KBM-7 (cell line): ENCODE data around the gene INPP4B.
"Not testable (repeated sequence)": the region's sequence is repeated elsewhere in the genome, so short reads cannot be mapped to it uniquely, and the experiment has no call there.

Experiments
- DNase-seq: peaks from one replicate; pipeline ENCODE4 v3.0.0-alpha.2; 2015
- in situ Hi-C: fragments of 300-500 bp; cut with MboI; formaldehyde crosslinking; loops from 2 replicates; pipeline ENCODE4 v1.14.3; 2020; ENCODE audit warnings: low sequenced_read_pairs, low pct_unique_long_range_greater_than_20kb, mixed read lengths

Gene INPP4B

DNA sequence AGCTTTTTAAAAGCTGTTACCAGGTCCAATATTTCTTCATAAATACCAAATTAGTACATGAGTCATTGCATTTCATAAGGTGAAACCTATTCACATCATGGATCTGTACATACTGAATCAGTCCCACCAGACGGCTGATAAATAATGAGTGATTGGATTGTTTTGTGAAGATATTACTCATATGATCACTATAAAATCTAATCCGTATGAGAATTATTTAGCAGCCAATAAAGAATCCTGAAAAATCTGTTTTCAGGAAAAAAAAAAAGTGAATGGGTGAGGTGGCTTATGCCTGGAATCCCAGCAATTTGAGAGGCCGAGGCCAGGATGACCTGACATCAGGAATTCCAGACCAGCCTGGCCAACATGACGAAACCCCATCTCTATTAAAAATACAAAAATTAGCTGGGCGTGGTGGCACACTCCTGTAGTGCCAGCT, 438.1 kb downstream of the INPP4B start:
- DNase-seq = no peak
- in situ Hi-C loops = no loop called here

DNA sequence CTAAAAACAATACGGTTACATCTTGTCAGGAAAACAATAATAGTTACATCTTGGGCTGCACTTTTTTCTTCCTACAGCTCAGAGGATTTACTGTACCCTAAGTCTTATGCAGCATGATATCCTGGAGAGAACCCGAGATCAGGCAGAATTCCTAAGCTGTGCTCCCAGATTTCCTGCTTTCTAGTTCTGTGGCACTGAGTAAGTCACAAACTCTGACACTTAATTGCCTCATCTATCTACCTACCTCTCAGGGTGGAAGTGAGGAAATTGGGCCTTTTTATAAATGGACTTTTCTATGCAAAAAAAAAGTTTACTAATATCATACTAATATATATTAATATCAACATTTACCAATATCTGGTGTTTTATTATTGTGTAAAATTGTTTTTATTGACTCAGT, 438.5 kb downstream of the INPP4B start:
- in situ Hi-C loops = no loop called here
- no peak for DNase-seq

DNA sequence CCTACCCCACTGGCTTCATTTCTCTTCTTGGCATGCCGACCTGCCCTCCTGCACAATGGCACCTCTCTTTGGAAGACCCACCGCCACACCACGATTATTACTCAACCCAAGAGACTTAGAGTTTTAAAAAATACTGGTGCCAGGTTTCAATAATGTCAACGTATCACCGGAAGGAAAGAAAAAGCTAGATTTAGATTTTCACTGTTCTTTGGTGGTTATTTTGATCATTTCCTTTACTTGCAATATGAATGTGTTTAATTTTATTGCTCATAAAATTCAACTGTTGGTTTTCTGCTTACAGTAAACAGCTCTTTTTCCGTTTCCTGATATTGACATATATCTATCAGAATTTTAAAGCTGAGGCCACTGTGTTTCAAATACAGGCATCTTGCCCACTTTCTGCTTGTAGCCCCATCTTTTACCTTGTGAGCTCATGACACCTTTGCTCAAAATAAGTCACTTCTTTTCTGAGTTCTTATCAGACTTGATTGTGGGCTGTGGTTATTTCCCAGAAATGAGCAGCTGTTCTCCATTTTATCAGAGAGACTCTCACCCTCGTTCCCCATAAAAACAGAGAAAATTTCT, 439.1 kb downstream of the INPP4B start:
- in situ Hi-C loops = no loop called here
- DNase-seq = peak; percentile 20

DNA sequence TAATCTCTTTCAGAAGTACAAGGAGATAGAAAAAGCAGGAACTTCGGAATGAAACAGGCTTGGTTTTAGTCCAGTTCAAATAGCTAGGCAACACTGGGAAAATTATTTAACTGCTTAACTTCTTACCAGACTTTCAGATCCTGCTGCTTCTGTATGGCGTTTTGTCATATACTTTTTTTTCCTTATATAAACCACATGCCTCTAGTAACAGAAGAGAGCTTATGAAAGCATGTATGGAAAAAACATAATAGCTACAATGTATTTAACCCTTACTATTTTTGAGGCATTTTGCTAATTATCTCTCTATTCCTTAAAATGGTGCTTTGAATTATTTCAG, 439.6 kb downstream of the INPP4B start:
- in situ Hi-C loops = no loop called here

DNA sequence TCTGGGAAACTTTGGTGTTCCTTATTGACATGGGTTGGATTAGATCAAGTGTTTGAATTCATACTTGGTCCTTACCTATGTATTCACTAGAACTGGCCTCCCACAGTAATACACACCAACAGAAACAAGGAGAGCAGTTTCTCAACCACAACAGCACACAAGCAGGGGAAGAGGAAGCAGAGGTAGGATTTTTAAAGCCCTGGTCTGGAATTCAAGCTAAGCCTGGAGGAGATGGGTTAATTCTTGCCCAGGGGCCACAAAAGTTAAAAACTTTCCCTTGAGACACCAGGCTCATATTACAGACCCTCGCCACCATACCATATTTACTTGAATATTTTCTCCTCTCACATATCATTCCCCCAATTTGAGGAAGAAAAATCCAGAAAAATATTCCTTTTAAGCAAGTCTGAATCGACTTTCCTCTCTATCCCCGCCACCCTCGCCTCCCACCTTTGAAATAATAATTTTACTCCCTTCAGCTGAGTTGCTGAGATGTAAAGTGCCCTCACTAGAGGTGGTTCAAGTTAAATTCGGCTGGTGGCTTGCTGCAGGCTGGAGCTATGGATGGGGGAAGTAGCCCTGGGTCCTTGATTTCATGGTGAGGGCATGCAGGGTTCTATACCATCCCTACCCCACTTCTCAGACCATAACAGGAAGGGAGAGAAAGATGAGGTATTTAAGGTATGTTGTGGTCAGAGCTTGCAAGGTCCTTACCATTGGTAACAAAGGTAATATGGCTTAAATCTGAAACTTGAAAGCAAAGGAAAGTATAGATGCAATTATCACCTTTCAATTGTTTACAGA, 440.2 kb downstream of the INPP4B start:
- DNase-seq = peak; percentile 78
- in situ Hi-C loops = no loop called here

More for the DNA sequence above, 439.6 kb downstream of the INPP4B start:
- DNase-seq = no peak

DNA sequence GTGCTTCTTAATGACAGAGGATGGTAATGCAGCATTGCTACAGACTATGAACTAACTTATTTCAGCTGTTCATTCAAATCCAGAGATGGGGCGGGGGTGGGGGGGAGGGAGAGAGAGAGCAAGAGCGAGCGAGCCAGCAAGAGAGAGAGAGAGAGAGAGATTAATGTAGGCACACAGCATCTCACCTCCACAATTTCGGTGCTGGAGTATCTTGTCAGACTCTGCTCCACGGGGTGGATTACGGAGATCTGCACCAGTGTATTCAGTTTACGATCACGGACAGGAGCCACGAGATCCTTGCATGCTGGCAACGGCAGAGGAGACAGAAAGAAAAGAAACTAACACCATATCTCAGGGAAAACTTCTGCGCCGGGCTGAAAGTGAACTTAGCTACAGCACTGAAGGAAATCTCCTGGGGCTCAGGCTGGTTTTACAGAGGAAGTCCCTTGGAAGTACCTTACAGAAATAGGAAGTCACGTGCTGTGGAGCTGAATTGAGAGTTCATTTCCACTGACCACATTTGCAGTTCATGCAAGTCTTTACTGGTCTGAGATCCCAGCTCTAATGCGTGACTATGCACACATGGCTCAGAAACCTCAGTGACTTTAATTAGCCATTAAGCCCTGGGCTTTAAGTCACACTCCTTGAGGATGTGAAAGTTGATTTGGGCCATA, 440.9 kb downstream of the INPP4B start:
- DNase-seq = peak; percentile 87
- in situ Hi-C loops = no loop called here

DNA sequence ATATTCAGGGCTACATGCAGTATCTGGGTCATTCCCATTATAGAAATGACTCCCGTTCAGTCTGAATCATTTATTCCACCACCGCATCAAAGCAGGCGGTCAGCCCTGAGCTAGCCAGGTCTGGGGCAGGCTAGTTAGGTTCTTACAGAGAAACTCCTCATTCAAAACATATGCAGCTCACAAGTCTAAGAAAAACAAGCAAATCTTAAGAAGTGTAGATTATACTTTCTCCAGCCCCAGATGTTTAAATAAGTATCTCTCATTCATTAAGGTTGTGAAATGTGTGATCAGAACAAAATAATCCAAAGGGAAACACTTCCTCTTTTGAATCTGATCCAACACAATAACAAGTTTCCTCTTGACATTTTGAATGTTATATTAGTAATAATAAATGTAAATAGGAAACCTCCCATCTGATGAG, 441.9 kb downstream of the INPP4B start:
- peak; percentile 50 for DNase-seq
- in situ Hi-C loops = no loop called here

DNA sequence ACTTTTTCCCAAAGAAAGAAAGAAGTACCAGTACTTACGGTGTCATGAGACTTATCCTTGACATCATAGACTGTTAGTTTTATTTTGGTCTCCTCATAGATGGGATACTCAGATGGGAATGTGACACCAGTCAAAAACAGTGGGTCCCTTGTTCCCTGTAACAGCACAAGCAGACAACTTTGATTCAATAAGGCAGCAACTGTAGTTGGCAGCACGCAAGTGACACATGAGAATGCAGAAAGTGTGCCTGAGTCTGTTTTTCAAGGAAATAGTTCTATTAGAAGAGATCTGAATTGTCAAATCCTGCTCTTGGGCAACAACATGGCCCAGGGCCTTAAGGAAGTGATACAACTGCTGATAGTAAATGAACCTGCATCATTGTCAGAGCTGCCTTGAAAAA, 443.2 kb downstream of the INPP4B start:
- no peak for DNase-seq
- in situ Hi-C loops = no loop called here

DNA sequence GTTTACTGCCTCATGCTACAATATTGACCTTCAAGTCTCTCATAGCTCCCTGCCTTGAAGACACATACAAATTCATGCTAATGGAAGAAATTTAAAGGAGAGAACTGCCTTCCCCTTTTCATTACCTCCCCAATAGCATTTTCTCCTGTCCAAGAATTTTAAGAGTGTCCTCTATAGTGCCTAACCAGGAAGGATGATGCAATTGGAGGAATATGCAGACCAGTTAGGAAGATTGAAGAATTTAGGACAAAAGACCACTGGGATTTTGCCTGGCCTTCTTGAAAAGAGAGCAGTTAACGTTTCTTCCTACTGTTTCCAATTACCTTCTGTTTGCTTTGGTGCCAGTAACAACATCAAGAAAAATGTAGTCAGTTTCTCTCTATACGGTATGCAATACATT, 443.9 kb downstream of the INPP4B start:
- no peak for DNase-seq
- in situ Hi-C loops = no loop called here

DNA sequence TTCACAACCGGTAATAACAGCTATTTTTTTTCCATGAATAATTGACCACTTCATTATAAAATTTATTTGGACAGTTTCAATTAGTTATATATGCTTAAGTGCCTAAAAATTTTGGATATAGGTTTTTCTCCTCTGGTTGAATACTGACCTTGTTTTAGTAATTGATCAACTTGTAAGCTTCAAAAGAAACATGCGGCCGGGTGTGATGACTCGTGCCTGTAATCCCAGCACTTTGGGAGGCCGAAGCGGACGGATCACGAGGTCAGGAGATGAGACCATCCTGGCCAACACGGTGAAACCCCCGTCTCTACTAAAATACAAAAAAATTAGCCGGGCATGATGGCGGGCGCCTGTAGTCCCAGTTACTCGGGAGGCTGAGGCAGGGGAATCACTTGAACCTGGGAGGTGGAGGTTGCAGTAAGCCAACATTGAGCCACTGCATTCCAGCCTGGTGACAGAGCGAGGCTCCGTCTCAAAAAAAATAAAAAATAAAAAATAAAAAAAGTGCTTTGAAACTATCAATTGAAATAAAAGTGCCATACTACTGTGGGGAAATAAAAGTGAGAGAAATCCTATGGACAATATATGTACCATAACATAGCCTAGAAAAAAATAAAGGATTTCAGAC, 448.6 kb downstream of the INPP4B start:
- DNase-seq, in situ Hi-C loops: not testable (repeated sequence)

DNA sequence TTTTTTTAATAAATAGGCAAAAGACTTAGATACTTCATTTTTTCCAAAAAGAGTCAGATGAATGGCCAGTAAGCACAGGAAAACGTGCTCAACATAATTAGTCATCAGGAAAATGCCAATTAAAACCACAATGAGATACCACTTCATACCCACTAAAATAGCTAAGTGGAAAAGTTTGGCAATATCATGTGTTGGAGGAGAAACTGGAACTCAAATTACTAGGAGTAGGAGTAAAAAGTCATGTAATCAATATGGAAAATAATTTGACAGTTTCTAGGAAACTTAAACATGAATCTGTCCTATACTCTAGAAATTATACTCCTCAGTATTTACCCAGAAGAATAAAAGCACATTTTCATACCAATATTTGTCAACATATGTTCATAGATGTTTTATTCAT, 449.8 kb downstream of the INPP4B start:
- in situ Hi-C loops = no loop called here
- DNase-seq = no peak

DNA sequence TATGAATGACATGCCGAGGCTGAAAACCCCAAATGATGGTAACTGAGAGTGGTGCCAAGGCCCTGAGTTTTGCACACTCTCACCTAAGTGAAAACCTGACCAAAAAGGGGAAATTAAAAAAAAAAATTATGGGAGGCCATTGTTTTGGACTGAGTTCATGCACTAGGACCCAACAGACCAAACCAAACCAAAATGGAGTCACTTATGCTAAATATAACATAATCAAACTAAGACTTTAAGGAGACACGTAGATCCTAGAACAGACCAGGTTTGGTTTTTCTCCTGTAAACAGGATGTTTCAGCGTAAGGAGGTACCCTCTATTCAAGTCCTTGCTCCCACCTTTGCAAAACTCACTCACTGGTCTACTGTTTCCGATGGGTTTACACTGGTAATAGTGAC, 453.0 kb downstream of the INPP4B start:
- DNase-seq = no peak
- in situ Hi-C loops = no loop called here

DNA sequence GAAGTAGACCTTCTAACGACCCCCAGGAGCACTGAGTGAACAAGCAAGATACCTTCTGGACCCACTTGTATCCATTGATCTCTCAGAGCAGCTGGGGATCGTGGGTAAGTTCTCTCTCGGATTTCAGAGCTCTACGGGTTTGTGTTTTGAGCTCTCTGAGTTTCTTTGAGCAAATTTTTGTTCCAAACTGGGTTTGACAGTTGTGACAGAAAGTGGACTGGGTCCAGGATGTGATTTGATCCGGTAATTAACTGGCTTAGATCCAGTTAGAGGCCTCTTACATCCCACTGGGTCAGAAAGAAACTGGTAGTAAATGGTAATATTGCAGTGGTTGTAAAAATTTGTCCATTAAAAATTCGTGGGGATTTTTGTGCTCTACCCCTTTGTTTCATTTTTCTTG, 459.2 kb downstream of the INPP4B start:
- in situ Hi-C loops = no loop called here
- DNase-seq = no peak

DNA sequence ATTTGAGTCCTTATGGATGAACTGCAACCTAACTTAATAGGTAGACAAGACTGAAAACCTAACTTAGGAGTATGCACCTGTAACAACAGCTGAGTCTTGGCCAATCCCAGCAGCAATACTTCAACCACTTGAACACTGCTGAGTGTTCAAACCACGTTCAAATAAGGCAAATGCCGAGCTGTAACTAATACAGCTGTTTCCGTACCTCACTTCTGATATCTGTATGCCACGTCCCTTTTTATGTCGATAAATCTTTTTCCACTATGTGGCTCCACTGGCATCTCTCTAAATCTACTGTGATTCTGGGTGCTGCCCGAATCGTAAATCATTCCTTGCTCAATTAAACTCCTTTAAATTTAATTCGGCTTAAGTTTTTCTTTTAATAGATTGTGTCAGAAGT, 459.7 kb downstream of the INPP4B start:
- in situ Hi-C loops = no loop called here
- no peak for DNase-seq

DNA sequence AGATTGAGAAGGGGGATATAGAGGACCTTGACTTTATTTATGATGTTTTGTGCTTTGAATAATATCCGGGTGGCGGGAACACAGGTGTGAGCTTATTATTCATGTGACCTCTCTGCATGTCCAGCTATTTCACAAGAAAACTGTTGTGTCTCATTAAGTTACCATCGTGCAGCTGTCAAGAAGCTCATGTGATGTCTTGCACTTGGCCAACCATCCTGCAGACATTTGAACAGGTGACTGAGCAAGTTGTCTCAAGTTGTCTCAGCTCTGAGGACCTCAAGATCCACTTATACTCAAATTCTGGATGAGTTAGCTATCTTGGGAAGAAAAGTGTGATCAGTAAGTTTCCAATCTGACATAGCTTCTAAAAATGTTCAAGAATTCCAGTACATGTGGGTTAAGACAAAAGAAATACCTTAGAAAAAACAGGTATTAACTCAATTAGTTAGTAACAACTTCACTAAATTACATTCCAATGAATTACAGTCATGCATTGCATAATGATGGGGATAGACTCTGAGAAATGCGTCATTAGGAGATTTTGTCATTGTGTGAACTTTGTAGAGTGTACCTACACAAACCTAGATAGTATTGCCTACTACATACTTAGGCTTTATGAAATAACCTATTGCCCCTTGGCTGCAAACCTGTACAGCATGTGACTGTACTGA, 462.2 kb downstream of the INPP4B start:
- DNase-seq = no peak
- in situ Hi-C loops = no loop called here

DNA sequence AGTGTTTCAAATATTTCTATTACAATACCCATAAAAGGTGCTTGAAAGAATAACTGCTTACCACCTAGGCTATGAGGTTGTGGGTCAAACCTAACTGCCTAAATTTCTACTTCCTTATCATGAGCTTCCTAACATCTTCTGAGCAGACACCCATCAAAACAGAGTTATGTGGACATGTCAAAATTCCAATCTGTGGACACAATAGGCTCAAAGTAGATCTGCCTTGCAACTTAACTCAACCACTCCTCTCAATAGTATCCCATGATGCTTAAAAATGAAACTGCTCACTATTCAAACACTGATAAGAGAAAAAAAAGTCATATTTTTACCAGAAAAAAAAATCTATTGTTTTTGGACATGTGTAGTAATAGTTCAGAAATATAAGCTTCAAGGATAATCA, 462.7 kb downstream of the INPP4B start:
- no peak for DNase-seq
- in situ Hi-C loops = no loop called here

DNA sequence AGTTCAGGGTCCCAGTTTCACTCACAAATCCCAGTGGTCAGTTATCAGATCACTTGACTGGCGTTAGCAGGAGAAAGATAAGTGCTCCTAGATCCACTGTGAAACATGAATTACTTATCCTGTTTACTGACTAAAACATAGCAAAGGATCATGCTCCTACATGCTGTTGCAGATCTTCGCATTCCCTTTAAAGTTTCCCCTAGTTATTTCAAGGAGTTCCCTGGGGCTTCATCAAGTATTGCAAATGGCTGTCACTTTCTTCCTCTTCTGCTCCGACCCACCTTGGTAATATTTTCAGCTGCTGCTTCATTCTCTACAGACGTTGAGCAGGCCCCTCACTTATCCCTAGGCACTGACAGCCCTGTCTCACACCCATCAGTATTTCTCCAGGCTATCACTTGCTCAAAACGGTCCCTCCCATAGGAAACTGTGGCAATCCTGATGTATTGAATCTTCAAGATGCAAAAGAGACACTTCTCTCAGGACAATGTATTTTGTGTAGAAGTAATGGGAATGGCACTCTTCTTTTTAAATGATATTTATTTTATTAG, 466.0 kb downstream of the INPP4B start:
- no peak for DNase-seq
- in situ Hi-C loops = no loop called here

DNA sequence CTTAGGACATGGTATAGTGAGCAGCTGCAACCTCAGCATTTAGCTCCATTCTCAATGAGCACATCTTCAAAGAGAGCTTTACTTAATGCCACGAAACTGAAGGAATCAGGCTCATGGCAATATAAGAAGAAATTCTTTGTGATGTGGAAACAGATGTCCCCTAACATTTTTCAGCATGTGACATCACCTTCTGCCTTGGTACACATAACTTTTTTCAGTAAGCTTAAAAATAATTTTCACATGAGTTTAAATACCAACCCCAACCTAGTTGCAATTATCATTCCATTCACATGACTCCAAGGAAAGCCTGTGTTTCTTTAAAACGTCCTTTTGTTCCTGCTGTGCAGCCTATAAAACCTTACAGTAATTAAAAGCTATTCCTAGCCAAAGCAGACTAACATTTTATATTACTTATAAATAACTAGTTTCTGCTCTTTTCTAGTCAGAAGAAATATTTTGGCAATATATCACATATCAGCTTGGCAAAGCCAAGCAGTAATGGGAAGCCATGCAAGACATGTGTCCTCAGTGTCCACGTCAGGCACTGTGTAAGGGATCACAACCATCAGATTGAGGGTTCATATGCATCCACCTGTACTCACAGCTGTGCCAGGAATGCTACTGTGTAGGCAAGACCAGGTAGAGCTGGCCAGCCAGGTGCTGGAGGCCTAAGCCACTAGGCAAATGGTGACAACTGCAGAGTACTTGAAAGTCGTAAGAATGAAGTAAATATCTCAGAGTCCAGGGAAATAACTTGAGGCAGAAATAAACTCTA, 466.6 kb downstream of the INPP4B start:
- DNase-seq = no peak
- in situ Hi-C loops = no loop called here

DNA sequence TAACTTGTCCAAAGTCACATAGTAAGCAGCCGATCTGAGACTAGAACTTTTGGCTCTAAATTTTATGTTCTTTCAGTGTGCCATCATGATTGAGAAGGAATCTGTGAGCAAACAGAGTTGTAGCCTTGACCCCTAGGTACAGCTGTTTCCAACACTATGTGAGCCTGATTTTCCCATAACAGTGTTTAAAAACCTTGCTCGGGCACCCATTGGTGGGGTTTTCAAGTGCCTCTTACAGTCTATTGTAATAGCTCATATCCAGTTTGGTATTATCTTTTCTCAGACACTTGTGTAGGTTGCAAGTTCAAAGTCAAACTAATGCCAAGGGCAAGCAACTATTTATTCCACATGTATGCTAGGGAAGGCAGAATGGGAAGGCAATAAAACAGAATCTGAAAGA, 467.9 kb downstream of the INPP4B start:
- no peak for DNase-seq
- in situ Hi-C loops = no loop called here
